ENCODE data around the gene CBS. TPM values are rescaled to one million over a fixed set of nuclear protein-coding genes. Genes with fewer than 3 reads are reported as not detected.
"Not testable (repeated sequence)": the region's sequence is repeated elsewhere in the genome, so short reads cannot be mapped to it uniquely, and the experiment has no call there.

Gene CBS
- total RNA-seq, 1 donor from 2014 or later = 30.4 TPM

DNA sequence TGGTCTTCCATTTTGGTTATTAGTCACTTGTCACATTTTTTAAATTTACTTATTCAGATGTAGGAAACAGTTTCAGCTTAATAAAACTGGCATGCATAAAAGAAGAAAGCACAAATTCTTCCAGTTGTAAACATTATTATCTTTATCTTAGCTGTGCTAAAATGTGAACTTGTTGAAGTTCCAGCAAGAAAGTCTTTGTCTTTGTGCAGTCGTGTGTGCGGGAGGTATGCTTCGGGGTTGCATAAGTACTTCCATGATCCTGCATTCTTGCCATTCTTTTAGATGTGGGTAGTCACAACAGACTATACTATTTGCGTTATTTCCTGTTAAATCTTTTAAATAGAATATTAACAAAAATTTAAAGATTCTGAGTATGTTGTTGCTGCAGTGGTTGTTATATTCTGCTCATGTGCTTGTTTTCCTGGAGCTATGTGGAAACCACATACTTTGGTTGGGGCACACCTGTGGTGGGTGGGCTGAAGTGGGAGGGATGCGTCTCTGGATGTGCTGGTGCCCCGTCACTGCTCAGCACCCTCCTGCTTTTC is 49.9 kb downstream of the CBS start:
- peak in 1 of 2 donors; percentile 41 for DNase-seq (ENCODE audit: low read depth in 2 of 2)

- DNase-seq (ENCODE audit: low read depth in 2 of 2) = no peak
These were observed 51.0 kb downstream of the CBS start for GRCh38 chr21:43024439-43025136.

GRCh38 chr21:43023175-43023574 is 52.5 kb downstream of the CBS start:
- no peak for DNase-seq (ENCODE audit: low read depth in 2 of 2)

DNA sequence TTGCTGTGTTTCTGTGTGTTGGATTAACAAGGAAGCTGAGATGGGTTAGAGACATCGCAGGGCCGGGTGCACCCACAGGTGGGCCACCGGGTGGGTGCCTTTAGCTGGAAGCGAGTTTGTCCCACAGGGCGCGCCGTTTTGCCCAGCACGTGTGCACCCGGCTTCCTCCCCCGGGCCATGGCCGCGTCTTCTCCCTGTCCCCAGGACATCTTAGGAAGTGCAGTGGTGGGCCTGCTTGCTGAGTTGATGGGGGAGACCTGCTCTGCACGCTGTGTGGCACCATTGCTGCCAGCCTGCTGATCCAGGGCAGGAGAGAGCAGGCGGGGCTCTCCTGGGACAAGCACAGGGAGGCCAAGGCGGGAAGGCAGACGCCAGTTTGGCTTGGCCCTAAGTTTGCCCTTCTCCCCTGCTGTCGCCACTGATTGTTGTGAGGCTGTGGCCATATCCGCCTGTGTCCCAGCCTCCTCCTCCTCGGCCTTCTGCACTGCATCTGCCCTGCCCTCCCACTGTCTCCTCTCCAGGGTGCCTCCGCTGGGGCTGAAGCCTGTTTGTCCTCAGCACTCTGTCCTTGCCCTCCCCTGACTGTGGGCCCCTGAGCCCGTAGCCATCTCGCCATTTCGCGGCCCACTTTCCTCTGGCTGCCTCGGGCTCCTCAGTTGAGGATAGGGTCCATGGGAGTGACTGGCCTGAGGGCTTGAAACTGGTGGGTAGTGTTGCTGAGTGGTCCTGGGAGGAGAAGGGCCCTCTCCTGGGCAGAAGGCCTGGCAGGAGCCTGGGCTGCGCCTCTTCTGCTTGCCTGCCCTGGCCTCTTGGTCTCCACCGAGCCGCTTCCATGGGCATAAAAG is 53.7 kb downstream of the CBS start:
- DNase-seq (ENCODE audit: low read depth in 2 of 2) = no peak

DNA sequence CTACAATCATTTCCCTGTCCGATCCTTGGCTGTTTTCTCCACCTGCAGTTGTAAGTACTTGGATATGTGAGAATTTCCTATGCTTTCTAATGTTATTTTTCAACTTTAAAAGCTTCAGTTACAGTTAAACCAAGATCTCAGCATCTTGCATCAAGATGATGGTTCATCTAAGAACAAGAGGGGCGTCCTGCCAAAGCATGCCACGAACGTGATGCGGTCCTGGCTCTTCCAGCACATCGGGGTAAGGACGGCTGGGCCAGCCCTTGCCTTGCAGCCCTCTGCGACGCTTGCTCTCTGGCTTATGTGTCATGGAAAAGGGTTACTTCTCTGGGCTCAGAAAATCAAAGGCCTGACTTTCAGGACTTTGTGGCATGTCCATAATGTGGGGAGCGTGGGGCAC is 54.4 kb downstream of the CBS start:
- no peak for DNase-seq (ENCODE audit: low read depth in 2 of 2)

DNA sequence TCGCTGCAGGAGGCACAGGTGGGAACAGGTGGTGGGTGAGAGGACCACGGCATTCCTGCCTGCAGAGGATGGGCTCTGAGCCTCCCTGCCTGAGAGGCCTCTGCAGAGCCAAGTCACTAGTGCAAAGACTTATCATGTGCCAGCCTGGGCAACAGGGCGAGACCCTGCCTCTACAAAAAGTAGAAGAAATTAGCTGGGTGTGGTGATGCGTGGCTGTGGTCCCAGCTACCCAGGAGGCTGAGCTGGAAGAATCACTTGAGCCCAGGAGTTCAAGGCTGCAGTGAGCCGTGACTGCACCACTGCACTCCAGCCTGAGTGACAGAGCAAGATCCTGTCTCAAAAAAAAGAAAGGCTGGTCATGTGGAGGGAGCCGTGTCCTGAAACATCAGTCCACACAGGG is 54.9 kb downstream of the CBS start:
- no peak for DNase-seq (ENCODE audit: low read depth in 2 of 2)

- no peak for DNase-seq (ENCODE audit: low read depth in 2 of 2)
These were observed 55.5 kb downstream of the CBS start for GRCh38 chr21:43020177-43020576.

DNA sequence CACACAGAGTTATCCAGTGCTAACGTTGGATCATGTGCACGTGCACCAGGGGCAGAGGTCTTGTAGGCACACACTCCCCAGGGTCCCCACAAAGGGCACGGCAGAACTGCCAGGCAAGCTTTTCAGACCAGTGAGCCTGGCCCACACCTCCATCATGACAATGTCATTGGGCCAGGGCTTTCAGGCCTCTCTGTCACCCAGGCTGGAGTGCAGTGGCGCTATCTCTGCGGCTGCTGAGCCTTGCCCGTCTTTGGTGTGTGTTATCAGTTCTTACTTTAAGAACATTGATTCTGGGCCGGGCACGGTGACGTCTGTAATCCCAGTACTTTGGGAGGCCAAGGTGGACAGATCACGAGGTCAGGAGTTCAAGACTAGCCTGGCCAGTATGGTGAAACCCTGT is 57.1 kb downstream of the CBS start:
- DNase-seq (ENCODE audit: low read depth in 2 of 2) = no peak

DNA sequence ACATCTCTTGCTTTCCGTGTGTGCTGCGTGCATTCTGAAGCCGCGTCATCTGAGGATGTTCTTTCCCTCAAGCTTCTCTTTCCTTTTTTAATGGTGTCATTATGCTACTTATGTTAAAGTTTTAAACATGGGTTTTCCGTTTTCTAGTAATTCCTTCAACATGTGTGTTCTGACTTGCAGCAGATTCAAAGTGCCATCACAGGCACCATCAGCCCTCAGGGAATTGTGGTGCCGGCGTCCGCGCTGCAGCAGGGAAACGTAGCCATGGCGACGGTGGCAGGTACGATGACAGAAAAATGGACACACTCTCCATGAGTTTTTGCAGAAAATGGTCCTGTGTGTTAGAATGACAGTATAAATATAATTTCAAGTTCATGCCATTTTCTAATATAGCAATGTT is 58.9 kb downstream of the CBS start:
- no peak for DNase-seq (ENCODE audit: low read depth in 2 of 2)

DNA sequence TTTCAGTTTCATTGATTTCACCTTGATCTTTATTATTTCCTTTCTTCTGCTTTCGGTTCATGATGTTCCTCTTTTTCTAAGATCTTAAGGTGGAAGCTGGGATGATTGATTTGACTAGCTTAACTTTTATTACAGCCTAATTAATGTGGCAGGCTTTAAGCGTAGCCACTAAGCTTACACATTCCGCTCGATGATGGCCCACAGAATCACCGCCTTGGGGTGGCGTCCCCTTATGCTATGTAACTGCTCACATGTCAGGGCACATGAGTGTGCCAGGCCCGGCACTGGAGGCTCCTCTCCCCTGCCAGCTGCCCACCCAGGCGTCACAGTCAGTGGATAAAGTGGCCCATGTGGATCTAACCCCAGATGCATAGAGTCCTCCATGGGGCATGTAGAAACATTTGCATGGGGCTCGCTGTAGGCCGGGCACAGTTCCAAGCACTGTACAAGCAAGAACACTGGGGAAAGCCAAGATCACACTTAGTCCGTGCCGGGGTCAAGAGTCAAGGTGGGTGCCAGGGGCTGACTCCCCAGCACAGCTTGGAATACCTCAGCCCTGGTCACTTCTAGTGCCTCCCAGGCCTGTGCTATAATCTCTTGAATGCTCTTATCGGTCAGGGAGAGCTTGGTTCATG is 59.6 kb downstream of the CBS start:
- DNase-seq (ENCODE audit: low read depth in 2 of 2) = no peak

DNA sequence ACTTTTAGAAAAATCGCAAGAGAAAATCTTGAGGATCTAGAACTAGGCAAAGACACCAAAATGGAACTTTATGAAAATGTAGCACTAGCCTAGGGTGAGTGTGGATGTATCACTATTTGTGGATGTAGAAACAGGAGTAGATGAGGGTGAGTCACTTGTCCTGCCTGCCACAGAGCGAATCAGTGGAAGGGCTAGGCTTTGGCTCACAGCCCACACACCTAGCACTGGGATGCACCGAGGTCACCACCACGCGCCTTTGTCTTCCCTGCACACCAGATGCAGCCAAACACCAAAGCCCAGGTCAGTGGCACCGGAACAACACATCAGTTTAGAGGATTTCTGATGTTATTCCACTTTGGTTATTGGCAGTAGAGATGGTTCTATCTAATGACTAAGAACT is 63.0 kb downstream of the CBS start:
- DNase-seq (ENCODE audit: low read depth in 2 of 2) = peak; percentile 25 to 95

DNA sequence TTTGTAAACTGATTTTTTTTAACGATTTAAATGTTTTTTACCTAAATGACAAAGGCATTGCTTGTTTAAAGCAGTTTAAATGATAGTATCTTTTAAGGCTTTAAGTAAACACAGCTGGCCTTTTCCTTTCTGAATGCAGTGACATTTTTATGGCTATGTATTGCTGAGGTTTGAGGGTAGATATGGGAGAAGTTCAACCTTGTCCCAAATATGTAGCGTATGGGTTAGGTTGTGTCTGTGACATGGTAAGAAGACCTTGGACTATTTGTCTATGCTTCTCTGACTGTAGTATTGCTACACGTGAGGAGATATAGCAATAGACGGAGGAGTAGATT is 68.8 kb downstream of the CBS start:
- no peak for DNase-seq (ENCODE audit: low read depth in 2 of 2)

DNA sequence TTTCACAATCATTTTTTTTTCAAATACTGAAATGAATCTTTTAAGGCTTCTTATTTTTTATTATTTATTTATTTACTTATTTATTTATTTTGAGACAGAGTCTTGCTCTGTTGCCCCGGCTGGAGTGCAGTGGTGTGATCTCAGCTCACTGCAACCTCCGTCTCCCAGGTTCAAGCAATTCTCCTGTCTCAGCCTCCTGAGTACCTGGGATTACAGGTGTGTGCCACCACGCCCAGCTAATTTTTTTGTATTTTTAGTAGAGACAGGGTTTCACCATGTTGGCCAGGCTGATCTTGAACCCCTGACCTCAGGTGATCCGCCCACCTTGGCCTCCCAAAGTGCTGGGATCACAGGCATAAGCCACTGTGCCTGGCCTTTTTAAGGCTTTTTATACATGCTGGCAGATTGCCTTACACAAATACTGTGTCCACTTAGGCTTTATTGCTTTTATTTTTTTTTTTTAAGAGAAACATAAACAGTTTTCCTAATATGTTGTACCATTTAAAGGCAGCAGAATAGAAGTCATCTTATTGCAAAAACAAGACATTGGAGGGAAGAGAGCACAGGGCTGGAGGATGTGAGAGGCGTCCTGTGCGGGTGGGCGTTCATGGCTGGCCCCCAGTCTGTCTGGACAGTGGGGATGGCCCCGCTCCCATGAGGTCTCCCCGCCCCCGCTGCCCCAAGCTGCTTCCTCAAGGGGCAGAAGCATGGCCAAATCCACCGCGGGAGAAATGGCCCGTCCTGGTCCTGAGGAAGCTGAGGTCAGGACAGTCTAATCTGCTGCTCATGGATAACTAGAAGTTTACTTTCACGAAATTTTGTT is 69.4 kb downstream of the CBS start:
- not testable (repeated sequence) for DNase-seq (ENCODE audit: low read depth in 2 of 2)

GRCh38 chr21:43005635-43006034 is 70.0 kb downstream of the CBS start:
- no peak for DNase-seq (ENCODE audit: low read depth in 2 of 2)

GRCh38 chr21:43004926-43005325 is 70.7 kb downstream of the CBS start:
- DNase-seq (ENCODE audit: low read depth in 2 of 2) = no peak

Other genes with a start within 250 kb of the CBS start
- gene WDR4, start 196.3 kb downstream of the CBS start, total RNA-seq = 5.0 and 8.5 TPM in 2 replicates
- 14.6 and 28.8 TPM in 2 replicates for gene NDUFV3, start 182.5 kb downstream of the CBS start, total RNA-seq
- gene ERVH48-1, start 150.2 kb downstream of the CBS start, total RNA-seq = not detected in 2 replicates
- gene PKNOX1, start 101.3 kb downstream of the CBS start, total RNA-seq = 4.6 and 8.9 TPM in 2 replicates
- 15.9 and 16.7 TPM in 2 replicates for gene U2AF1, start 31.7 kb upstream of the CBS start, total RNA-seq
- gene CRYAA, start 93.2 kb upstream of the CBS start, total RNA-seq = not detected in 2 replicates

Data from lung microvascular endothelial cell (primary cell).